IMR-90 (cell line): ENCODE measurements around the gene PPIL3.

Source experiments
- CEBPB ChIP-seq: IDR thresholded peaks from 2 replicates; pipeline ENCODE4 v1.6.1; 2012; ENCODE audit warnings: low read depth, low read length, improper control_type of control experiment
- CHD1 ChIP-seq: IDR thresholded peaks from 2 replicates; pipeline ENCODE4 v1.6.1; 2012; ENCODE audit warnings: low read depth, low read length, improper control_type of control experiment
- CTCF ChIP-seq: conservative IDR thresholded peaks from 2 replicates; pipeline ENCODE4 v1.5.1; 2012; ENCODE audit warnings: mild to moderate bottlenecking, low read depth, low read length, improper control_type of control experiment
- ELK1 ChIP-seq: fragments of 150-350 bp; IDR thresholded peaks from 2 replicates; pipeline ENCODE4 v1.6.1; 2016; ENCODE audit warnings: low read depth, mild to moderate bottlenecking, low read length, moderate library complexity, borderline replicate concordance
- MAFK ChIP-seq: IDR thresholded peaks from 2 replicates; pipeline ENCODE4 v1.6.1; 2012; ENCODE audit warnings: low read depth, low read length, improper control_type of control experiment
- MAZ ChIP-seq: IDR thresholded peaks from 2 replicates; pipeline ENCODE4 v1.6.1; 2012; ENCODE audit warnings: low read depth, mild to moderate bottlenecking, low read length, improper control_type of control experiment, moderate library complexity, borderline replicate concordance
- MXI1 ChIP-seq: IDR thresholded peaks from 2 replicates; pipeline ENCODE4 v1.6.1; 2012; ENCODE audit warnings: low read depth, mild to moderate bottlenecking, low read length, moderate library complexity, borderline replicate concordance
- NFE2L2 ChIP-seq: fragments of 150-350 bp; IDR thresholded peaks from 2 replicates; pipeline ENCODE4 v1.6.1; 2016; ENCODE audit warnings: low read depth, mild to moderate bottlenecking, low read length
- POLR2A ChIP-seq: IDR thresholded peaks from 2 replicates; pipeline ENCODE4 v1.6.1; 2012; ENCODE audit warnings: mild to moderate bottlenecking, low read depth, low read length
- RAD21 ChIP-seq: IDR thresholded peaks from 2 replicates; pipeline ENCODE4 v1.6.1; 2012; ENCODE audit warnings: low read length, improper control_type of control experiment
- RFX5 ChIP-seq: IDR thresholded peaks from 2 replicates; pipeline ENCODE4 v1.8.0; 2012; ENCODE audit warnings: low read depth, mild to moderate bottlenecking, low read length, moderate library complexity
- SMC3 ChIP-seq: fragments of 150-350 bp; IDR thresholded peaks from 2 replicates; pipeline ENCODE4 v1.6.1; 2016; ENCODE audit warnings: low read depth, mild to moderate bottlenecking, antibody characterized with exemption, low read length, moderate library complexity

- TF ChIP-seq SMC3 (no peak), RAD21 (no peak), ELK1 (no peak), CTCF (no peak), POLR2A (no peak), MXI1 (no peak), RFX5 (no peak), MAZ (no peak), MAFK (no peak), NFE2L2 (no peak), CEBPB (no peak), CHD1 (no peak)
These were observed 37.3 kb downstream of the PPIL3 start for GRCh38 chr2:200851398-200852248.
